Caco-2 (cell line): ENCODE measurements around the gene CRNN. TPM values are rescaled to one million over a fixed set of nuclear protein-coding genes. Genes with fewer than 3 reads are reported as not detected.
A peak's percentile ranks its signal among the peaks of the same experiment; 100 is the strongest.

Experiments used
- BruUV-seq: library from RNA; stranded (reverse); fragments of 400-500 nt; replicated peaks from 2 replicates; lab custom pipeline; 2021; lab: Mats Ljungman, UMichigan
- CTCF ChIA-PET: fragments of 300-600 bp; sonication (Branson Sonifier 250); formaldehyde crosslinking; loops from one replicate; lab custom pipeline; 2022; ENCODE audit warnings: antibody characterized with exemption; lab: Charles Lee
- POLR2A ChIA-PET: fragments of 300-600 bp; sonication (Branson Sonifier 250); formaldehyde crosslinking; loops from one replicate; lab custom pipeline; 2022; ENCODE audit warnings: antibody characterized with exemption; lab: Charles Lee
- DNase-seq, 2 experiments: peaks; one replicate each; pipeline versions ENCODE4 v3.0.0 to v3.0.0-alpha.2; 2020 to 2022
- H3K27me3 ChIP-seq: replicated peaks from 2 replicates; pipeline ENCODE4 v1.6.0; 2011; ENCODE audit warnings: low read length; ENCODE audit not compliant: control insufficient read depth, insufficient read depth
- H3K36me3 ChIP-seq: 2 replicates; pipeline ENCODE4 v1.5.1; 2011; ENCODE audit warnings: low read length; ENCODE audit not compliant: control insufficient read depth, insufficient read depth
- H3K4me1 ChIP-seq: fragments of 250-450 bp; sonication (Bioruptor Pico); 2 replicates; pipeline ENCODE4 v1.5.1; 2020; ENCODE audit warnings: mild to moderate bottlenecking
- H3K4me3 ChIP-seq: 2 replicates; pipeline ENCODE4 v1.5.1; 2011; ENCODE audit warnings: low read depth, mild to moderate bottlenecking, control low read depth, low read length
- H3K9me3 ChIP-seq: fragments of 250-450 bp; sonication (Bioruptor Pico); 2 replicates; pipeline ENCODE4 v1.5.1; 2020; ENCODE audit warnings: mild to moderate bottlenecking, moderate library complexity
- H3K27ac Mint-ChIP-seq: one replicate; pipeline ENCODE4 v1.8.0; 2022; ENCODE audit warnings: mixed read lengths; ENCODE audit not compliant: unreplicated experiment
- H3K27me3 Mint-ChIP-seq: one replicate; pipeline ENCODE4 v1.8.0; 2022; ENCODE audit warnings: mixed read lengths; ENCODE audit not compliant: insufficient read depth, unreplicated experiment
- H3K36me3 Mint-ChIP-seq: one replicate; pipeline ENCODE4 v1.8.0; 2022; ENCODE audit warnings: mild to moderate bottlenecking, mixed read lengths; ENCODE audit not compliant: insufficient read depth, unreplicated experiment
- H3K4me1 Mint-ChIP-seq: one replicate; pipeline ENCODE4 v1.8.0; 2022; ENCODE audit warnings: low read depth, mixed read lengths; ENCODE audit not compliant: unreplicated experiment
- H3K4me3 Mint-ChIP-seq: one replicate; pipeline ENCODE4 v1.8.0; 2022; ENCODE audit warnings: mild to moderate bottlenecking, moderate library complexity, mixed read lengths; ENCODE audit not compliant: unreplicated experiment
- H3K9me3 Mint-ChIP-seq: one replicate; pipeline ENCODE4 v1.8.0; 2022; ENCODE audit warnings: mixed read lengths; ENCODE audit not compliant: unreplicated experiment
- intact Hi-C: fragments of 100-400 bp; cut with micrococcal nuclease; formaldehyde crosslinking; loops from one replicate; pipeline ENCODE4 v1.10.0; 2022; ENCODE audit not compliant: unreplicated experiment
- total RNA-seq: library from RNA; stranded (reverse); gene quantifications from 2 replicates; pipeline ENCODE4 v1.2.3, GENCODE V29; 2022
- TF ChIP-seq, protein P1 (sequence below), 2 experiments: fragments of 200-600 bp in 1 of 2; IDR thresholded peaks; 1 replicate in 1 of 2; 2 replicates in 1 of 2; pipeline versions ENCODE4 v1.5.1 to v1.8.0; 2011 to 2022; ENCODE audit warnings: antibody characterized with exemption in 1 of 2, control low read depth in 1 of 2, inconsistent platforms in 1 of 2, low read depth in 1 of 2, low read length in 1 of 2, mild to moderate bottlenecking in 1 of 2, moderate library complexity in 1 of 2; ENCODE audit not compliant: insufficient read depth in 1 of 2, severe bottlenecking in 1 of 2, unreplicated experiment in 1 of 2

Gene CRNN
- total RNA-seq, 1 experiment from 2014 or later, result not detected

DNA sequence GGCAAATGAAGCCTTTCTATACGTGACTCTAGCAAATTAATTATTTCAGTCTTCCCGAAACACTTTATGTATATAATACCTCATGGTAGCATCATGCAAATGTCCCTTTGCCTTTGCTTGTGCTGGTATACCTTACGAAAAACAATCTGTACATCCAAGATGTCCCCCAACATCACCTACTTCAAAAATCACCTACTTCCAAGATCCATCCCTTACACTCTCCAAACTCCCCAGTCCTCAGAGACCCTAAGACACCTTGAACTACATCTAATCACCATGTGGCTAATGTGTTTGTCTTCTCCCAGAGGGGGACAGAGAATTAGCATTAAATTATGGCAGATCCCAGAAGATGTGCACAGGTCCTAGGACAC, 46.5 kb upstream of the CRNN start:
- Mint-ChIP-seq H3K9me3 (no peaks in the 10 kb centered on the region), H3K4me1 (no peaks in the 10 kb centered on the region), H3K27me3 (no peaks in the 10 kb centered on the region), H3K27ac (no peak overlapping the region), H3K4me3 (no peak overlapping the region), H3K36me3 (no peaks in the 10 kb centered on the region)
- Histone ChIP-seq H3K27me3 (no peaks in the 10 kb centered on the region), H3K9me3 (0 out of 2 replicates have a peak, but pooled peaks cover 3% of the 10 kb centered on the region), H3K36me3 (no peaks in the 10 kb centered on the region), H3K4me1 (no peaks in the 10 kb centered on the region), H3K4me3 (no peak overlapping the region)
- ChIA-PET POLR2A (no interaction called here), CTCF (interaction anchor here (2.9 kb wide), 1 partner anchor 62 kb away, joined by 118 read pairs; no protein-coding TSS in a partner anchor)
- BruUV-seq, result no TSS peak
- DNase-seq, result no peak
- intact Hi-C loops, result loop anchor here (1.0 kb wide), 1 partner anchor 73 kb away; no protein-coding TSS in a partner anchor
- TF ChIP-seq, protein P1, sequence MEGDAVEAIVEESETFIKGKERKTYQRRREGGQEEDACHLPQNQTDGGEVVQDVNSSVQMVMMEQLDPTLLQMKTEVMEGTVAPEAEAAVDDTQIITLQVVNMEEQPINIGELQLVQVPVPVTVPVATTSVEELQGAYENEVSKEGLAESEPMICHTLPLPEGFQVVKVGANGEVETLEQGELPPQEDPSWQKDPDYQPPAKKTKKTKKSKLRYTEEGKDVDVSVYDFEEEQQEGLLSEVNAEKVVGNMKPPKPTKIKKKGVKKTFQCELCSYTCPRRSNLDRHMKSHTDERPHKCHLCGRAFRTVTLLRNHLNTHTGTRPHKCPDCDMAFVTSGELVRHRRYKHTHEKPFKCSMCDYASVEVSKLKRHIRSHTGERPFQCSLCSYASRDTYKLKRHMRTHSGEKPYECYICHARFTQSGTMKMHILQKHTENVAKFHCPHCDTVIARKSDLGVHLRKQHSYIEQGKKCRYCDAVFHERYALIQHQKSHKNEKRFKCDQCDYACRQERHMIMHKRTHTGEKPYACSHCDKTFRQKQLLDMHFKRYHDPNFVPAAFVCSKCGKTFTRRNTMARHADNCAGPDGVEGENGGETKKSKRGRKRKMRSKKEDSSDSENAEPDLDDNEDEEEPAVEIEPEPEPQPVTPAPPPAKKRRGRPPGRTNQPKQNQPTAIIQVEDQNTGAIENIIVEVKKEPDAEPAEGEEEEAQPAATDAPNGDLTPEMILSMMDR (IDR thresholded peaks at IDR 0.05; ENCODE audit: insufficient read depth in 1 of 2, low read depth in 1 of 2, low read length in 1 of 2, severe bottlenecking in 1 of 2, unreplicated experiment in 1 of 2), result peak in 1 of 2 experiments; percentile 7

DNA sequence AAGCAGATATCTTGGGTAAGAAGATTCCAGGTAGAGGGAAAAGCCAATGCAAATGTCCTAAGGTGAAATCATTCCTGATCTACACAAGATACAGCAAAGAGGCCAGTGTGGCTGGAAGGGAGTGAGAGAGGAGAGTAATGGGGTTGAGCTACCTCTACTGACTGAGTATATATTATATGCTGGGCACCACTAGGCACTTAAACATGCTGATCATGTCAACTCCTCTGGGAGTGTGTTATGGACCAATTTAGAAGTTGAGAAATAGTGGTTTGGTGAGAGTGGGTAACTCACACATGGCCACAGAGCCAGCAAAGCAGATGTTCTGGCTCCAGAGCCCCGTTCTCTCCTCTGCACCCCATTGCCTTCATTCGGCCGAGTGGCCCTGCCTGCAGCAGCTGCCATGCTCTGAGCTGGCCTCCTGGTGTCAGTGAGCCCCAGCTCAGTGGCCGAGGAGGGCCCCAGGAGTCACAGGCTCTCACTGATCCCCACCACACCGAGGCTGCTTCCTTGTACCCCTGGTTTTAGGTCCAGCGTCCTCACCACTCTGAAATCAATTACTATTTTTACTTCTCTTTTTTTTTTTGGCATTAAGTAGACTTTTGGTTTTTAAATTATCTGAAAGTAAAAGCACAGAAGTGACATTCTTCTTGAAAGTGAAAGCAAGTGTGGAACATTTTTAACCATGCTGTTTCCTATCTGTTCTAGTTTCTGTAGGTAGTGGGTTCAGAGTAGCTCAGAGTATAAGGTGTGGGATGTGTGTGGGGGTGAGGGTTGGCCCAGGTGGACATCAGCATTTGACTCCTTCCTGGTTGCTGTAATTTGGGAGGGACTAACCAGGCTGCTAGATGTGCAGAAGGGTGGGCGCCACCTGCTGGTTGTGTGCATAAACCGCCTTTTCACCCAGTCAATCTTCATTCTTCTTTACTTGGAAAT, 45.8 kb upstream of the CRNN start:
- H3K4me1 Mint-ChIP-seq, result no peaks in the 10 kb centered on the region
- no peaks in the 10 kb centered on the region for H3K9me3 Mint-ChIP-seq
- ChIA-PET POLR2A (no interaction called here), CTCF (interaction anchor here (0.9 to 2.9 kb wide), 4 partner anchors 19 to 73 kb away, joined by 3 to 118 read pairs (median 12); no protein-coding TSS in a partner anchor)
- no peaks in the 10 kb centered on the region for H3K36me3 ChIP-seq
- H3K36me3 Mint-ChIP-seq, result no peaks in the 10 kb centered on the region
- H3K4me1 ChIP-seq, result no peaks in the 10 kb centered on the region
- H3K27me3 ChIP-seq, result no peaks in the 10 kb centered on the region
- intact Hi-C loops, result loop anchor here (1.0 to 5.0 kb wide), 2 partner anchors 73 to 408 kb away; no protein-coding TSS in a partner anchor
- DNase-seq, result peak; percentile 63 to 73
- no peaks in the 10 kb centered on the region for H3K9me3 ChIP-seq
- H3K4me3 Mint-ChIP-seq, result no peak overlapping the region
- no peak overlapping the region for H3K27ac Mint-ChIP-seq
- no TSS peak for BruUV-seq
- no peak overlapping the region for H3K4me3 ChIP-seq
- H3K27me3 Mint-ChIP-seq, result no peaks in the 10 kb centered on the region
- TF ChIP-seq, protein P1 (IDR thresholded peaks at IDR 0.05; ENCODE audit: insufficient read depth in 1 of 2, low read depth in 1 of 2, low read length in 1 of 2, severe bottlenecking in 1 of 2, unreplicated experiment in 1 of 2), result peak; percentile 82 to 84

DNA sequence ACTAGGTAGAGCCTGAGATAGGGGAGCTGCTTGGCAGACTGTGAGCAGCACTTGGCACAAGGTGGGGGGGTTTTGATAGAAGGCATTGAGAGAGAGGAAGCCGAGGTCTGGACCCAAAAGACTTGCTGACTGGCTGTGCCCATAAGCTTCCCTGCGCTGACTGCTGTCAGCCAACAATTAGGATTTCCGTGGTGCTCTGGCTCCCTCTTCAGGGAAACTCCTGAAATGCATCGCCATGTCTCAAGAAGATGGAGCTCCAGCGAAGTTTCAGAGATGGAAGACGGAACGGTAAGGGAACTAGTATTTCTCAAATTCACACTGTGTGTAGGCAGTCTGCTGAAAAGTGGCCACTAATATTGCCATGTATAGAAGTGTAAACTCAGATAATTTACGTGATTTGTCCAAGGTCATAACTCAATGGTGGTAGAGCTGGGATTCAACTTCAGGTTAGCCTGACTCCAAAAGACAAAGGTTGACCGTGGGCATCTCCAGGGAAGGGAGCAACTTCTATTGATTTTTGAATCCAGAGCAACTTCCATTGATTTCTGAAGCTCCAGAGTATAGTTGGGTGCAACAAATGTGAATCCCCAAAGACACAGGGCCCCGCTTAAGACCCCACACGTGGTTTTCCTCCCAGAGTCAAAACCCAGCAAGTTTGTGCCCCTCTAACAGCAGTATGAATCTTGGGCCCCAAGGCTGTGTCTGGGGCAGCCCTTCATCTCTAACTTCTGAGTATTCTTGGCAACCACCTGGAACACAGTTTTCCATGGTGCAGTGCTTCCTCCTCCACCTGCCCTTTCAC, 44.5 kb upstream of the CRNN start:
- CTCF ChIA-PET, result interaction anchor here (0.5 to 2.9 kb wide), 37 partner anchors 9 to 496 kb away, joined by 3 to 118 read pairs (median 4); partner anchors contain the start of gene S100A11
- intact Hi-C loops, result loop anchor here (1.0 to 5.0 kb wide), 7 partner anchors 17 to 406 kb away; no protein-coding TSS in a partner anchor
- H3K4me1 Mint-ChIP-seq, result no peaks in the 10 kb centered on the region
- TF ChIP-seq, protein P1 (IDR thresholded peaks at IDR 0.05; ENCODE audit: insufficient read depth in 1 of 2, low read depth in 1 of 2, low read length in 1 of 2, severe bottlenecking in 1 of 2, unreplicated experiment in 1 of 2), result peak; percentile 85 to 89
- no peak overlapping the region for H3K4me3 Mint-ChIP-seq
- Histone ChIP-seq H3K9me3 (no peaks in the 10 kb centered on the region), H3K4me3 (no peak overlapping the region), H3K27me3 (no peaks in the 10 kb centered on the region), H3K36me3 (no peaks in the 10 kb centered on the region), H3K4me1 (no peaks in the 10 kb centered on the region)
- H3K9me3 Mint-ChIP-seq, result no peaks in the 10 kb centered on the region
- no peaks in the 10 kb centered on the region for H3K27me3 Mint-ChIP-seq
- BruUV-seq, result no TSS peak
- no peak overlapping the region for H3K27ac Mint-ChIP-seq
- POLR2A ChIA-PET, result interaction anchor here (0.8 kb wide), 1 partner anchor 60 kb away, joined by 3 read pairs; no protein-coding TSS in a partner anchor
- peak; percentile 67 to 84 for DNase-seq
- no peaks in the 10 kb centered on the region for H3K36me3 Mint-ChIP-seq
